HEK293 (cell line): ENCODE data around the gene ZFHX3.
A peak's percentile ranks its signal among the peaks of the same experiment; 100 is the strongest.
"Not testable (repeated sequence)": the region's sequence is repeated elsewhere in the genome, so short reads cannot be mapped to it uniquely, and the experiment has no call there.

Source experiments
- CTCF ChIA-PET: fragments of 350-600 bp; formaldehyde crosslinking; extraction: SDS; loops from one replicate; lab custom pipeline; 2021; ENCODE audit warnings: antibody characterized with exemption; lab: Yijun Ruan, JAX
- POLR2A ChIA-PET: fragments of 300-600 bp; formaldehyde crosslinking; extraction: SDS; loops from one replicate; lab custom pipeline; 2020; ENCODE audit warnings: antibody characterized with exemption, inconsistent platforms; lab: Yijun Ruan, JAX
- H3K27ac ChIP-seq: fragments of 200-500 bp; sonication (Bioruptor generic); 2 replicates; pipeline ENCODE4 v1.5.1; 2014; ENCODE audit warnings: low read depth, low read length, control low read depth, inconsistent platforms; ENCODE audit errors: extremely low read depth
- H3K36me3 ChIP-seq, 2 experiments: fragments of 200-500 bp in 1 of 2; sonication (Bioruptor generic) in 1 of 2; 1 replicate in 1 of 2; 2 replicates in 1 of 2; pipeline ENCODE4 v1.5.1; 2014 to 2017; ENCODE audit warnings: inconsistent platforms in 2 of 2, low read length in 2 of 2; ENCODE audit not compliant: control insufficient read depth in 2 of 2, insufficient read depth in 1 of 2
- H3K4me1 ChIP-seq: fragments of 200-500 bp; sonication (Bioruptor generic); 2 replicates; pipeline ENCODE4 v1.5.1; 2014; ENCODE audit warnings: mild to moderate bottlenecking, low read length, inconsistent platforms; ENCODE audit not compliant: control insufficient read depth, insufficient read depth
- H3K4me3 ChIP-seq: 2 replicates; pipeline ENCODE4 v1.5.1; 2011; ENCODE audit warnings: low read depth, mild to moderate bottlenecking, control low read depth, low read length, moderate library complexity
- H3K9me3 ChIP-seq: fragments of 200-500 bp; sonication (Bioruptor generic); 2 replicates; pipeline ENCODE4 v1.5.1; 2014; ENCODE audit warnings: low read depth, low read length, inconsistent platforms; ENCODE audit not compliant: control insufficient read depth, insufficient read depth
- ATF2 ChIP-seq: fragments of 450-650 bp; formaldehyde crosslinking; IDR thresholded peaks from 2 replicates; pipeline ENCODE4 v1.5.1; 2016; ENCODE audit warnings: missing biosample characterization, missing genetic modification characterization, low read depth
- ZBTB20 ChIP-seq: fragments of 450-650 bp; formaldehyde crosslinking; IDR thresholded peaks from 2 replicates; pipeline ENCODE4 v1.5.1; 2016; ENCODE audit warnings: missing biosample characterization, missing genetic modification characterization
- ZBTB21 ChIP-seq: fragments of 450-650 bp; formaldehyde crosslinking; IDR thresholded peaks from 2 replicates; pipeline ENCODE4 v1.5.1; 2017; ENCODE audit warnings: missing biosample characterization, missing genetic modification characterization
- ZBTB48 ChIP-seq: fragments of 450-650 bp; formaldehyde crosslinking; IDR thresholded peaks from 2 replicates; pipeline ENCODE4 v1.5.1; 2016; ENCODE audit warnings: missing biosample characterization, missing genetic modification characterization
- ZEB2 ChIP-seq: fragments of 450-650 bp; formaldehyde crosslinking; IDR thresholded peaks from 2 replicates; pipeline ENCODE4 v1.5.1; 2016; ENCODE audit warnings: missing biosample characterization, missing genetic modification characterization
- ZIC2 ChIP-seq: fragments of 450-650 bp; formaldehyde crosslinking; IDR thresholded peaks from 2 replicates; pipeline ENCODE4 v1.5.1; 2016; ENCODE audit warnings: missing biosample characterization, missing genetic modification characterization
- ZNF112 ChIP-seq: fragments of 450-650 bp; formaldehyde crosslinking; IDR thresholded peaks from 2 replicates; pipeline ENCODE4 v1.5.0; 2017; ENCODE audit warnings: missing biosample characterization, missing genetic modification characterization
- ZNF19 ChIP-seq: fragments of 450-650 bp; formaldehyde crosslinking; IDR thresholded peaks from 2 replicates; pipeline ENCODE4; 2016; ENCODE audit warnings: missing biosample characterization, missing genetic modification characterization, low read depth
- ZNF518A ChIP-seq: fragments of 450-650 bp; formaldehyde crosslinking; conservative IDR thresholded peaks from 2 replicates; pipeline ENCODE4 v1.5.1; 2016; ENCODE audit warnings: low read depth, missing biosample characterization, missing genetic modification characterization
- ZNF629 ChIP-seq: fragments of 450-650 bp; formaldehyde crosslinking; IDR thresholded peaks from 2 replicates; pipeline ENCODE4 v1.5.1; 2017; ENCODE audit warnings: missing biosample characterization, missing genetic modification characterization
- ZNF660 ChIP-seq: fragments of 450-650 bp; IDR thresholded peaks from 2 replicates; pipeline ENCODE4 v1.5.1; 2018; ENCODE audit warnings: missing biosample characterization, mild to moderate bottlenecking, missing genetic modification characterization
- ZNF692 ChIP-seq: fragments of 450-650 bp; formaldehyde crosslinking; IDR thresholded peaks from 2 replicates; pipeline ENCODE4 v1.5.1; 2016; ENCODE audit warnings: missing biosample characterization, missing genetic modification characterization

ZFHX3 gene

GRCh38 chr16:73083271-73083670 lies 35.3 kb upstream of the ZFHX3 start:
- POLR2A ChIA-PET = no interaction called here
- CTCF ChIA-PET = no interaction called here
- H3K9me3 ChIP-seq = no peaks in the 10 kb centered on the region
- no peaks in the 10 kb centered on the region for H3K36me3 ChIP-seq
- TF ChIP-seq ZNF112 (tag by site-specific recombination) (no peak), ZEB2 (tag by site-specific recombination) (0 out of 2 replicates have a peak, but pooled peaks have one; percentile 33)
- H3K4me1 ChIP-seq = no peaks in the 10 kb centered on the region
- H3K27ac ChIP-seq = no peak overlapping the region
- no peak overlapping the region for H3K4me3 ChIP-seq

- POLR2A ChIA-PET = interaction anchor here (0.6 kb wide), 1 partner anchor 193 kb away, joined by 5 read pairs; no protein-coding TSS in a partner anchor
- not testable (repeated sequence) for H3K9me3 ChIP-seq, H3K36me3 ChIP-seq, H3K4me3 ChIP-seq, H3K4me1 ChIP-seq, H3K27ac ChIP-seq
- CTCF ChIA-PET = interaction anchor here (0.6 to 0.7 kb wide), 2 partner anchors 77 to 302 kb away, joined by 3 read pairs; no protein-coding TSS in a partner anchor
- peak; percentile 63 for TF ChIP-seq ZNF629 (tag by site-specific recombination)
- peak; percentile 39 for TF ChIP-seq ZIC2
- TF ChIP-seq ZNF660 (tag by site-specific recombination) = peak; percentile 79
- peak; percentile 10; the same call in 1 of the 2 replicates for TF ChIP-seq ZBTB48 (tag by site-specific recombination)
- 0 out of 2 replicates have a peak, but pooled peaks have one; percentile 44 for TF ChIP-seq ZNF518A (tag by site-specific recombination)
- peak; percentile 72 for TF ChIP-seq ZBTB21 (tag by site-specific recombination)
- peak; percentile 45; the same call in 1 of the 2 replicates for TF ChIP-seq ZBTB20
- peak; percentile 39; the same call in 1 of the 2 replicates for TF ChIP-seq ZEB2 (tag by site-specific recombination)
- 0 out of 2 replicates have a peak, but pooled peaks have one; percentile 20 for TF ChIP-seq ZNF692
These were observed 34.7 kb upstream of the ZFHX3 start for GRCh38 chr16:73082634-73083051.

GRCh38 chr16:73080931-73081330 lies 33.0 kb upstream of the ZFHX3 start:
- POLR2A ChIA-PET = interaction anchor here (1.3 kb wide), 1 partner anchor 15 kb away, joined by 3 read pairs; no protein-coding TSS in a partner anchor
- H3K27ac ChIP-seq = no peak overlapping the region
- H3K4me3 ChIP-seq = no peak overlapping the region
- CTCF ChIA-PET = interaction anchor here (0.6 to 0.7 kb wide), 2 partner anchors 16 to 57 kb away, joined by 3 to 6 read pairs; no protein-coding TSS in a partner anchor
- 0 out of 2 replicates have a peak, but pooled peaks cover 6% of the 10 kb centered on the region for H3K4me1 ChIP-seq
- no peaks in the 10 kb centered on the region for H3K36me3 ChIP-seq
- H3K9me3 ChIP-seq = no peaks in the 10 kb centered on the region
- TF ChIP-seq ZNF19 (tag by site-specific recombination) = no peak
- peak; percentile 71; the same call in 1 of the 2 replicates for TF ChIP-seq ATF2
